Measurements from ENCODE around the gene SLC35F4.

SLC35F4 gene

DNA sequence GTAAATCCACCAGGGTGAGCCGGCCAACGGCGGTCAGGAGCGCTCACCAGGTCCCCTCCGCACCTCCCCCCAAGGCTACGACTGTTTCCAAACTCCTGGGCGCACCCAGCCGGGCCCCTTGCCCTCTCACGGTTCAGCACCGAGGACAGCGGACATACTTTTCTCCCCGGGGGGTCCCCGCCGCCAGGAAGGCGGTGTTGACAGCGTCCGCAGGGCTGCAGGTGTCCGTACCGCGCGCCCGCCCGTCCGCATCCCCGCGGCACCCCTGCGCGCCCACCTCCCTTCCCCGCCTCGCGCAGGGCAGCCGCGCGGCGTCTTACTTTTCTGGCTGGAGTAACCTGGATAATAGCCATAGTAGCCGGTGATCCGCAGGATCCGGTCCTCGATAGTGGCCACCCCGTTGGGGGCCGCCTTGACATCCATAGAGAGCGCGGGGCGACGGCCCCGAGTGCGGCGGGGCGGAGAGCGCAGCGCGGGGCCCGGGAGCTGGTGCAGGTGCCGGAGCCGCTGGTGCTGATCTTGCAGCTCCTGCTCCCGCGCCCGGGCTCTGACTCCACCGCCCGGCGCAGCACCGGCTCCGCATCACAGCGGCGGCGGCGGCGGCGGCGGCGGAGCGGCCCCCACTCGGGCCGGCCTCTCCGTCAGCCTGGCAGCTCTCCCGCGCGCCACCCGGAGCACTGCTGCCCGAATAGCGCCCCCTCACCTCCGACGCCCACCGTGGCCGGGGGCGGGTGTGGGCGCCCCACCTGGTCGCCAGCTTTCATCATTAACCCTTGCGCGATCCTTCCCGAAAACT lies at the start of gene SLC35F4:
SLC35F4 (minus strand) TSS at position 690 of the 796 bp plus-strand sequence.
- no peak within 1 kb of the TSS for H3K27ac Mint-ChIP-seq
- peaks cover 23% of the 10 kb centered on the region for H3K27me3 Mint-ChIP-seq (ENCODE audit: low read depth)
- no peak within 1 kb of the TSS for H3K4me3 Mint-ChIP-seq
- H3K36me3 Mint-ChIP-seq (ENCODE audit: low read depth) = no peaks in the 10 kb centered on the region
- H3K9me3 Mint-ChIP-seq = no peaks in the 10 kb centered on the region
- no peaks in the 10 kb centered on the region for H3K4me1 Mint-ChIP-seq (ENCODE audit: low read depth)

DNA sequence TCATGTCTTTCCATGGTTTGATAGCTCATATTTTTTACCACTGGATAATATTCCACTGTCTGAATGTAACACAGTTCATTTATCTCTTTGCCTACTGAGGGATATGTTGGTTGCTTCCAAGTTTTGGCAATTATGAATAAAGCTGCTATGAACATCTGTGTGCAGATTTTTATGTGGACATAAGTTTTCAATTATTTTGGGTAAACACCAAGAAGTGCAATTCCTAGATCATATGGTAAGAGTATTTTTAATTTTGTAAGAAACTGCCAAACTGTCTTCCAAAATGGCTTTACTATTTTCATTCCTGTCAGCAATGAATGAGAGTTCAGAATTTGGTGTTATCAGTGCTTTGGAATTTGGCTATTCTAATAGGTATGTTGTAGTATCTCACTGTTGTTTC lies 43.7 kb upstream of the SLC35F4 start:
- Mint-ChIP-seq H3K27ac (no peak overlapping the region), H3K4me3 (no peak overlapping the region), H3K36me3 (ENCODE audit: low read depth) (no peaks in the 10 kb centered on the region), H3K27me3 (ENCODE audit: low read depth) (no peaks in the 10 kb centered on the region), H3K9me3 (peaks cover 4% of the 10 kb centered on the region), H3K4me1 (ENCODE audit: low read depth) (no peaks in the 10 kb centered on the region)

DNA sequence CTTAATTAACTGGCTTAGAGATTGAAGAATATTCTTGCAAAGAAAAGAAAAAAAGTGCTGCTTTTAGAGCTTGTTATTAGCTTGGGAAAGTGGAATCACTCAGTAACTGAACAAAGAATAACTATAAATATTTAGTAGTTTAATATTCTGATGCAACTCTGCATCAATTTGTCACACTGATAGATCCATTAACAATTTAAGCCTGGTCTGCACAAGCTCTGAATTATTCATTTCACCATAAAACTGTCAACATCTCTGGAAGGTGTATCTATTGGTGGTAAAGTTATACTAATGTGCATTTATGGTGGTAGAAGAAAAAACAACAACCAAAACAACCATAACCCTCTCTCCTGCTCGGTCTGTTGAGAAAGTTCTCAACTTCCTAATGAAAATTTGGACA lies 38.1 kb upstream of the SLC35F4 start:
- H3K27me3 Mint-ChIP-seq (ENCODE audit: low read depth) = no peaks in the 10 kb centered on the region
- H3K27ac Mint-ChIP-seq = no peak overlapping the region
- no peaks in the 10 kb centered on the region for H3K36me3 Mint-ChIP-seq (ENCODE audit: low read depth)
- H3K4me1 Mint-ChIP-seq (ENCODE audit: low read depth) = no peaks in the 10 kb centered on the region
- no peak overlapping the region for H3K4me3 Mint-ChIP-seq
- peaks cover 7% of the 10 kb centered on the region for H3K9me3 Mint-ChIP-seq

DNA sequence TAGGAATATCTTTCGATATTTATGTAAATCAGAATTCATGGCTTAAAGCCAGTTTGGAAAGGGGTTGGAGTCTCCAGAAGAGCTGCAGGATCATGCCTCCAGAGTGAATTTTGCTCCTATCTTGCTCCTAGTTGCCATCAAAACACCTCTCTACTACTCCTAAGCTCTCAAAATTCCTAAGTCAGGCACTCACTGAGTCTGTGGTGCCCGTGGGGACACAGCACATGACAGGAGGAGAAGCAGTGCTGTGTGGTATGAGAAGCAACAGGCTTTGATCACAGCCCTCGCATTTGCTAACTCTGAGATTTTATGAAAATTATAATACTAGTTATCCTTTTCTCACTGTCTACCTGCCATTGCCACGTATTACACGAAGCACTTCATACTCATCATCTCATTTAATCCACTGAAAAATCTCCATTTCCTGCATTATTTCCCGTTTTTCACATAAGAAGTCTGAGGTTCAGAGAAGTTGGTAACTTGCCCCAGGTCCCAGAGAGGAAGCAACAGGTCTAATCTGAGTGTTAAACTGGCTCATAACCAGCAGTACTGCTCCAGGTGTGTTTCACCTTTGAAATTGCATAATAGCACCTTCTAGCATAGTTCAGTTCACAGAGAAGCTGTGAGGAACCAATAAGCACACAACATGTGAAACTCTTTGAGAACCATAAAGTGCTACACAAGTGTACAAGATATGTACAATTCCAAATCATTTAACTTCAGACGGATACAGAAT lies 33.1 kb upstream of the SLC35F4 start:
- no peaks in the 10 kb centered on the region for H3K27me3 Mint-ChIP-seq (ENCODE audit: low read depth)
- no peak overlapping the region for H3K27ac Mint-ChIP-seq
- H3K36me3 Mint-ChIP-seq (ENCODE audit: low read depth) = no peaks in the 10 kb centered on the region

DNA sequence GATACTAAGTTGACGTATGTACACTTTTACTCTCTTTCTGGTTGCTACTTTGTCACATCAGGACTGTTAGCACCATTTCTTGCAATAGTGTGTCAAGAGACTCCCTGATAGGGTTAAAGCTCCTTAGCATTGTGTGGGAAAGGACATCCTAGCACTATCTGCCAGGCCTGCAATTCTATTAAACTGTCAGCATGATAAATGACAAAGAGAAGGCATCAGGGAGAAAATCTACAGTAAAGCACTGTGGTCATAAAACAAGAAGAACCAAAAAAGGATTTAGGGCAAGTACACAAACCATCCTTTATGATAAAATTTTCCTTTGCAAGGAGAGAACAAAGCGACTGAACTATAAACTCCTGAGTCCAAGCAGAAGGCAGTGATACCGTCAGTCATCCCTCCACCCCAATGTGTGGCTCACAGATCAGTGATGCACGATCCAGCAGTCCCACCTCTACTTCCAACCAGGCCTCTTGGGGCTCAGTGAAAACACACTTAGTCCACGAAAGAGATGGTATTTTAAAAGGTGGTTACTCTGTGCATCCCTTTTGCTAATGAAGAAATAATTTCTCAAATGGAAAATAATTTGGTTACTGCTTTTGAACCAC lies 31.4 kb upstream of the SLC35F4 start:
- Mint-ChIP-seq H3K36me3 (ENCODE audit: low read depth) (no peaks in the 10 kb centered on the region), H3K27me3 (ENCODE audit: low read depth) (no peaks in the 10 kb centered on the region), H3K4me3 (no peak overlapping the region), H3K27ac (no peak overlapping the region), H3K9me3 (peaks cover 7% of the 10 kb centered on the region), H3K4me1 (ENCODE audit: low read depth) (no peaks in the 10 kb centered on the region)

More for the DNA sequence above, 33.1 kb upstream of the SLC35F4 start:
- Mint-ChIP-seq H3K9me3 (peaks cover 7% of the 10 kb centered on the region), H3K4me3 (no peak overlapping the region), H3K4me1 (ENCODE audit: low read depth) (no peaks in the 10 kb centered on the region)

DNA sequence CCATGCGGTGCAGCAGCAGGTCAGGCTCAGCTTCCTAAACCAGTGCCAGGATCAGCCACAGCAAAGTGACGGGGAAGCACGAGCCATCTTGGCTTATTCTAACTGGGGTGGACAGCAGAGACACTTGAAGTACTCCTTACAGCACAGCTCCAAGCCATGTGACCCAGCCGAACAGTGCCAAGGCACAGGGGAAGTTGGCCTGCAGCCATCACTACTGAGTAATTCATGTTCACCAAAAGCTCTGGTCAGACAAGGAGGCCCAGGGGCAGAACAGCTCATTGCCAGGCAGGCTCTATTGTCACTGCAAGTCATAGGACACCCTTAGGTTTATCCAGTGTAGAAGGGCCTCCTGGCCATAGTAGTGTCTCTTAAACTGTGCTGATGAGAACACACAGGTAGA lies 23.4 kb upstream of the SLC35F4 start:
- H3K9me3 Mint-ChIP-seq = no peaks in the 10 kb centered on the region
- H3K27me3 Mint-ChIP-seq (ENCODE audit: low read depth) = no peaks in the 10 kb centered on the region
- H3K4me1 Mint-ChIP-seq (ENCODE audit: low read depth) = no peaks in the 10 kb centered on the region
- H3K4me3 Mint-ChIP-seq = no peak overlapping the region
- H3K27ac Mint-ChIP-seq = no peak overlapping the region
- H3K36me3 Mint-ChIP-seq (ENCODE audit: low read depth) = no peaks in the 10 kb centered on the region

DNA sequence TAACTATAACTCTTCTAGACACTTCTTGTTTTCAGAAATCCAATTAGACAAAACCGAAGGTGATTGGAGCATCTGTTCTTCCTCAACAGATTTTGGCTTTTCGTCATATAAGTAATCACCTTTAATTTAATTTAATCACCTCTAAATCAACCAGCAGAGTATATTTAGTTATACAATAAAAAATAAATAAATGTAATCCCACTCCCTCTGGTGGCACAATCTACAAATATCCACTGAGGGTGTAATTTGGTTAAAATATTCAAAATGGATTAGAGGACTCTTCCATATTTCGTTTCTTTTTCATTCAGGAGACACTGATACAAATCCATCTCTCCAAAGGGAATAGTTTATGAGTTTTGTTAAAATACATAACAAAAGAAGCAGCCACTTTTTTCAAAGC lies 18.3 kb upstream of the SLC35F4 start:
- H3K36me3 Mint-ChIP-seq (ENCODE audit: low read depth) = no peaks in the 10 kb centered on the region
- no peak overlapping the region for H3K27ac Mint-ChIP-seq
- no peak overlapping the region for H3K4me3 Mint-ChIP-seq
- H3K9me3 Mint-ChIP-seq = no peaks in the 10 kb centered on the region
- H3K4me1 Mint-ChIP-seq (ENCODE audit: low read depth) = no peaks in the 10 kb centered on the region
- no peaks in the 10 kb centered on the region for H3K27me3 Mint-ChIP-seq (ENCODE audit: low read depth)

DNA sequence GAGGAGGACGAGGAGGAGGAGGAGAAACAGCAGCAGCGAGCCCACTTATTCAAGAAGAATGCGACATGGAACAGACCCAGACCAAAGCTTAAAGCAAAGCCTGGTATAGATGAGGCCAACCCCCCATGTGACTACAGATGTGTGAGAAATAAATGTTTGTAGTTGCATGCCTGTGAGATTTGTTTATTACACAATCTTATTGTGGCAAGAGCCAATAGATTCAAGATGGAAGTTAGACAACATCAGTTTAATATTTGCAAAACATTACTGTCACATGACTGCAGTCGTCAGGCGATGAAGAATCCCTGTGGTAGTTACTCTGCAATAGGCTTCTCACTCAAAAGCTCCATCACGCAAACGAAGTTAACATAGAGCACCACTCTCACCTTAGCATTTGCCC lies 17.2 kb upstream of the SLC35F4 start:
- Mint-ChIP-seq H3K4me3 (no peak overlapping the region), H3K27ac (no peak overlapping the region), H3K27me3 (ENCODE audit: low read depth) (no peaks in the 10 kb centered on the region), H3K36me3 (ENCODE audit: low read depth) (no peaks in the 10 kb centered on the region), H3K9me3 (no peaks in the 10 kb centered on the region), H3K4me1 (ENCODE audit: low read depth) (no peaks in the 10 kb centered on the region)

DNA sequence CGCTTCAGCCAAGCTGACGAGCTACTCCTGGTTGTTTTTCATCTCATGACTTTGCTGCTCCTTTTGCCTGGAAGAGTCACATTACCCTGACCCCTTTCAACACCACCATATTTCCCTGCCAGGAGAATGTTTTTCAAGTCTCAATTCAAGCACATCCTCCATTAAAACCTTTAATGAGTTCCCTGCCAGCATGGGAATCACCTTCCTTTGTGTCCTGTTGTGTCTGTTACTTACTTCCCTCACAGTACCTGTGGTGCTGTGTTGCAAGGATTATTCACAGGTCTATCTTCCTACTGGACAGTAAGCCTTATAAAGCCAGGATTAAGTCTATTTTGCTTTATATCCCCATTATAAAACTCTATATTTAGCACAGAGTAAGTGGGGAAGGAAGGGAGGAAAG lies 13.6 kb upstream of the SLC35F4 start:
- no peaks in the 10 kb centered on the region for H3K4me1 Mint-ChIP-seq (ENCODE audit: low read depth)
- H3K27ac Mint-ChIP-seq = no peak overlapping the region
- H3K9me3 Mint-ChIP-seq = no peaks in the 10 kb centered on the region
- no peak overlapping the region for H3K4me3 Mint-ChIP-seq
- no peaks in the 10 kb centered on the region for H3K36me3 Mint-ChIP-seq (ENCODE audit: low read depth)
- no peaks in the 10 kb centered on the region for H3K27me3 Mint-ChIP-seq (ENCODE audit: low read depth)

DNA sequence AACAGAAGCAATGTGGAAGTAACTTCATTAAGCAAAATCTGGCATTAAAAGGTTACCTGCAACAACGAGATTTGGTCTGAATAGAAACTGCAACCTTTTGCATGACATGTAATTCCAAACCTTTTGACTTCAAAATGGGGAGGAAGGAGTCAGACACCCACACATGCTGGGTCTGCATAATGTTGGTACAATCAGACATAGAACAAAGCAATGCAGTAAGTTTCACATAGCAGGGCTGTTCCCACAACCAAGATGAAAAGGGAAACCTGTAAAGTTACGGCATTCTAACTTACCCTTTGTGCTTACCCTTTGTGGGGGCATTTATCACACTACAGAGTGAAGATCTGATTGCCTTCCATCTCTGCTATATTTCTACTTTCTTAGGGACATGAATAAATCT lies 10.1 kb upstream of the SLC35F4 start:
- Mint-ChIP-seq H3K27me3 (ENCODE audit: low read depth) (no peaks in the 10 kb centered on the region), H3K4me1 (ENCODE audit: low read depth) (no peaks in the 10 kb centered on the region), H3K36me3 (ENCODE audit: low read depth) (no peaks in the 10 kb centered on the region), H3K4me3 (no peak overlapping the region), H3K9me3 (no peaks in the 10 kb centered on the region), H3K27ac (no peak overlapping the region)

DNA sequence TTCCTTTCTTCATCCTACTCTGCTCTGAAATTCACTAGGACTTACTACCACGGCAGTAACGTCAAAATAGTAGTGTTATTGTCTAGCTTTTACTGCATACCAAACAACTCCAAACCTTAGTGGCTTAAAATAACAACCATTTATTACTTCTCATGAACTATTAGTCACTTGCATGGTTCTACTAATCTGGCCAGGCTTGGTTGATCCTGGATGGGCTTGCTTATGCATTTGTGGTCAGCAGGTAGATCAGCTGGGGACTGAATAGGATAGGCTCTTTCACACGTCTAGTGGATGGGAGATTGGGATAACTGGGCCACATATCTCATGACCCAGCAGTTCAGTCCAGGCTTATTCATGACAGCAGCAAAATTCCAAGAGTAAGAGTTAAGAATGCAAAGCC lies 9.4 kb upstream of the SLC35F4 start:
- Mint-ChIP-seq H3K27me3 (ENCODE audit: low read depth) (no peaks in the 10 kb centered on the region), H3K4me3 (no peak overlapping the region), H3K27ac (no peak overlapping the region), H3K4me1 (ENCODE audit: low read depth) (no peaks in the 10 kb centered on the region), H3K36me3 (ENCODE audit: low read depth) (no peaks in the 10 kb centered on the region), H3K9me3 (no peaks in the 10 kb centered on the region)

DNA sequence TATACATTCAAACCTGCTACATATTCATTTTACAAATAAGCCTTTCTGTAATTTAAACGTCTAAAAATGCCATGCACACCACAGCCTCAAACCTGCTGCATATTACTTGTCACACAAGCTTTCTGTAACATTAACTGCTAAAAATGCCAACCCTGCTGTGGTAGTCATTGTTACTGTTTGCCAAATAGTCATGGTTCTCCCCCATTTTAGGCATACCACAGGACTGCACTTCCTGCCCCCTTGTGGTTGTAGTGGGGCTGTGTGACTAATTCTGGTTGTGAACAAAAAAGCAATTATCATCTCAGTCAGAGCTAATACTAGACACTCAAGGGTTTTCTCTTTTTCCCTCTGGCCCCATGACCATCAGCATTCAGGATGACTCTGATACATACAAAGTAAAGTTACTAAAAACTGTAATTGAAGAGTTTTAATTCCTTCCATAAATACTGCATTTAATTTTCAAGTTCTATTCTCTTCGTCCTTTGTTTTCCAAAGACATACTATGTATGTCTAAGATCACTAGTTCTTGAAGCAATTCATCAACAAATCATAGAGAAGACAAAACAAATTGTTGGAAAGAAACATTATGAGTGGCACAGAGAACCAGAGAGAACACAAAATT lies 5.7 kb upstream of the SLC35F4 start:
- Mint-ChIP-seq H3K36me3 (ENCODE audit: low read depth) (no peaks in the 10 kb centered on the region), H3K27me3 (ENCODE audit: low read depth) (peaks cover 4% of the 10 kb centered on the region), H3K4me3 (no peak overlapping the region), H3K27ac (no peak overlapping the region), H3K9me3 (no peaks in the 10 kb centered on the region), H3K4me1 (ENCODE audit: low read depth) (no peaks in the 10 kb centered on the region)

DNA sequence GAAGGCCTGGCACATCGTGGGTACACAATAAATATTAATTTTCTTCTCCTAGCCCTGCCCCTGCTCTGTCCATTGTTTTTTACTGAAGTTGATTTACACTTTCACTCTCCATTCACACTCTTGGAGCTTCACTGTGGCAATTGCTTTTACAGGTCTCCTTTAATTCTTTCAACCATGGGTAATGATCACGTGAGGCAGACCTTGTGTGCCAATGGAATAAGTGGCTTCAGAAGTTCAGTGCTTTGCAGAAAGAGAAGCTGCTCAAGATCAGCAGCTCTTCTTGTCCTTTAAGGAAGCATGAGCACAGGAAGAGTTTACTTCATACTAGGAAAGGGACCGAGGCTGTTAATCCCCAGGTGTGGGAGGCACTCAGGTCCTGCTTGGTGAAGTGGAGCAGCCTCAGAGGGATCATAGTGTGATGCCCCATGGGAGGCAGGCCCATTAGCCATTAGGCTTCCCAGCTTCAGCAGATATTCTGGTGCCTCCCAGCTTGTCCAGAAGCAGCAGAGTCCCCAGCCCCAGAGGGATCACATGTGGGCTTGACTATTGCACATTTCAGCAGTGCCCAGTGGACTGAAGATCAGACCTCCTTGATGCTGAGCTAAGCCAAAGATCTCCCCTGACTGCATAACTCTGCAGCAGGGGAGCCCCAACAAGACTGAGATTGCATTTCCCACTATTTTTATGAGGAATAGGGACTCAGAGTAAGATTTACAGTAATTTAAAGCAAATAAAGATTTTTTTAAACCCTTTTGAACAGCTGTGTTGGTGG lies 5.0 kb upstream of the SLC35F4 start:
- Mint-ChIP-seq H3K4me1 (ENCODE audit: low read depth) (no peaks in the 10 kb centered on the region), H3K27ac (no peak overlapping the region), H3K4me3 (no peak overlapping the region)

DNA sequence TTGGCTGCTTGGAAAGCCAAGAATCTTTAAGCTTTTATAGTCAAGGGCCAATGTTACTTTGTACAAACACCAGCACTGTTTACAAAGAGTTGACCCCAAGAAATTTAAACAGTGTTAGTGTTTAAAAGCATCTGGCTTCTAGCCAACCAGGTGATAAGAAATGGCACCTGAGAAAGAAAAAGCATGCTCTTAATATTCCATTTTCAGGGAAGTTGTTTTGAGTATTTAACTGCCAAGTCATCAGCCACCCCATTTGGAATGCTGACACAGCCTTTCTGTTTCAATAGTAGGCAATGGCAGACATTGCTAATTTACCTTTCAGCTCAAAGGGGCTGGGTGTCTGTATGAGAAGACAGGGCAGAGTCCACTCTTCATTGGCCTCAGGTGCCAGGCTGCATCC lies 3.7 kb upstream of the SLC35F4 start:
- no peaks in the 10 kb centered on the region for H3K4me1 Mint-ChIP-seq (ENCODE audit: low read depth)
- H3K27ac Mint-ChIP-seq = no peak overlapping the region
- no peaks in the 10 kb centered on the region for H3K9me3 Mint-ChIP-seq
- H3K27me3 Mint-ChIP-seq (ENCODE audit: low read depth) = peaks cover 11% of the 10 kb centered on the region
- no peaks in the 10 kb centered on the region for H3K36me3 Mint-ChIP-seq (ENCODE audit: low read depth)
- H3K4me3 Mint-ChIP-seq = no peak overlapping the region

More for the DNA sequence above, 5.0 kb upstream of the SLC35F4 start:
- Mint-ChIP-seq H3K27me3 (ENCODE audit: low read depth) (peaks cover 10% of the 10 kb centered on the region), H3K36me3 (ENCODE audit: low read depth) (no peaks in the 10 kb centered on the region), H3K9me3 (no peaks in the 10 kb centered on the region)
